ENCODE results near the gene ST3GAL5.

DNA sequence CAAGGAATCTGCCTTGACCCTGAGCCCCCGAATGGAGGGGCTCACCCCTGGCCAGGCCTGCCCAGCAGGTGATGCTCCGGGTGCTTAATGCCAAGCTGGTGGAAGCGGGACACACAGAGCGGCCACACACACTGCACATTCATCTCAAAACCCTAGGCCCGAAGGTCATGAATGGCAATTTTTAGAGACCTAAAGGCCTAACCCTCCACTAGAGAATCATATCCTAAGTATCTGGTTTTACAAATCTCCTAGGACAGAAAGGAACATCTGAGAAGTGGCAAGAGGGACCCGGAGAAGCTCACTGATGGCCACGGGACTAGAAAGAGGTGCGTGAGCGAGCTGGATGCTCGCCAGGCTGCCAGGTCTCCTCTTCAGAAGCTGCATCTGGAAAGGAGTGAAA lies 38.3 kb downstream of the ST3GAL5 start:
- TF ChIP-seq, protein P1, sequence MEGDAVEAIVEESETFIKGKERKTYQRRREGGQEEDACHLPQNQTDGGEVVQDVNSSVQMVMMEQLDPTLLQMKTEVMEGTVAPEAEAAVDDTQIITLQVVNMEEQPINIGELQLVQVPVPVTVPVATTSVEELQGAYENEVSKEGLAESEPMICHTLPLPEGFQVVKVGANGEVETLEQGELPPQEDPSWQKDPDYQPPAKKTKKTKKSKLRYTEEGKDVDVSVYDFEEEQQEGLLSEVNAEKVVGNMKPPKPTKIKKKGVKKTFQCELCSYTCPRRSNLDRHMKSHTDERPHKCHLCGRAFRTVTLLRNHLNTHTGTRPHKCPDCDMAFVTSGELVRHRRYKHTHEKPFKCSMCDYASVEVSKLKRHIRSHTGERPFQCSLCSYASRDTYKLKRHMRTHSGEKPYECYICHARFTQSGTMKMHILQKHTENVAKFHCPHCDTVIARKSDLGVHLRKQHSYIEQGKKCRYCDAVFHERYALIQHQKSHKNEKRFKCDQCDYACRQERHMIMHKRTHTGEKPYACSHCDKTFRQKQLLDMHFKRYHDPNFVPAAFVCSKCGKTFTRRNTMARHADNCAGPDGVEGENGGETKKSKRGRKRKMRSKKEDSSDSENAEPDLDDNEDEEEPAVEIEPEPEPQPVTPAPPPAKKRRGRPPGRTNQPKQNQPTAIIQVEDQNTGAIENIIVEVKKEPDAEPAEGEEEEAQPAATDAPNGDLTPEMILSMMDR (IDR thresholded peaks at IDR 0.05), result no peak
- TF ChIP-seq POLR2A (IDR thresholded peaks at IDR 0.05), result no peak
